Limb (tissue), 2 donors: ENCODE data around the gene SLC7A1.

Experiments used
- DNase-seq, 2 donors: peaks; one replicate each; pipeline ENCODE4 v3.0.0-alpha.2; 2016; ENCODE audit errors: extremely low spot score in 2 of 2

The SLC7A1 gene

DNA sequence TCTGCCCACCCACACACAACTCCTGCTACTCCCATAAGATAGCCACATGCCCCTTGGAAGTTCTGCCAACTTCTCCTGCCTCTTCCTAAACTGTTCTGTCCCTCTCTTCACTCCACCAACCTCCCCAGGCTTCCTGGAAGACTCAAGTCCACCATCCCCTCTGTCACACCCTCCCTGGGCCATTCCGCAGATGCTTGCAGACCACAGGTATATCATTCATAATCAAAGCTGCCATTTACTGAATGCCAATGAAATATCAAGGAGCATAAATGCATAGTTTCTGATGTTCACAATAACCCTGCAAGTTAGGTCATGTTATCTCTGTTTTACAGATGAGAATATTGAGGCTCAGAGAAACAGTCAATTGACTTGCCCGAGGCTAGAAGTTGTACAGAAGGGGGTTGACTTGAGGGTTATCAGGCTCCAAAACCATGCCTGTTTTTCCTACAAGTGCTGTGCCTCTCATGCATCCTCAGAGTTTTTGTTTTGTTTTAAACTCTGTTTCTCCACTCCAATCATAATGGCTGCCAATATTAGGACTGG is 135.6 kb downstream of the SLC7A1 start:
- DNase-seq: no peak
